GM19351 (cell line): ENCODE results near the gene SETBP1.

Experiments
- ATAC-seq: cut with Tn5 transposase; IDR thresholded peaks from one replicate; pipeline ENCODE4 v1.9.1; 2021; ENCODE audit warnings: mild to moderate bottlenecking, moderate library complexity; ENCODE audit not compliant: unreplicated experiment

SETBP1 gene

DNA sequence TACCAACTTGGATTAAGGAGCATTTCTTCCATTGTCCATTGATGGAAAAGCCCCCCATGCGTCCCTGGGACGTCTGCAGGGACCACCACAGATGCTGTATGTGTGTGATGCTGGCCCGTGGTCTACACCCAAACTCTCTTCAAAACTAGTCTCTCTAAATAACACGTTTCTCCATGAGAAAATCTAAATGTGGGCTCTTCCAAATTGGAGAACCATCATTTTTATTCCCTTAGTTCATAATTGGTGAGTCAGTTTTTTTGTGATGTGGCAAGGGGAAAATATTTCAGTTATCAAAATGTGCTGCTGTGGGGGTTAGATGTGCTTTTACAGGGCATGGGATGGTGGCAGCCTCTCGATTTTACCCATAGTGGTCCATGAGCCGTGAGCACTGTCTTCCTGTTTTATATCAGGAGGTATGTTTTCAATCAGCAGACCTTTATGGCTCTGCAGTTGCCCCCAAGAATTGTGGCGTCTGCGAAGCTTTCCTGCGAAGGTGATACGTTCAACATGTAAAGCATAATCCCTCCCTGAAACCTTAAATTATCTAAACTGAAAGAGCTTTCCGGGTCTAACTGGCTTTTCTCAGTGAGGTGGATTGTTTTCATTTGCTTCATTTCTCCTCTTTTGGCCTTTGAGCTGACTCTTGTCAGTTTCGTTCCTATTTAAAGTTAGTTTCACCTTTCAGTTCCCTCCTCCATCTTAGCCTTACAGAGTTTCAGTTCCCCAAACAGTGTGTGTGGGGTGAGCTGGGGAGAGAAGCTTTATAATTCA is 78.4 kb downstream of the SETBP1 start:
- ATAC-seq = peak; percentile 93

DNA sequence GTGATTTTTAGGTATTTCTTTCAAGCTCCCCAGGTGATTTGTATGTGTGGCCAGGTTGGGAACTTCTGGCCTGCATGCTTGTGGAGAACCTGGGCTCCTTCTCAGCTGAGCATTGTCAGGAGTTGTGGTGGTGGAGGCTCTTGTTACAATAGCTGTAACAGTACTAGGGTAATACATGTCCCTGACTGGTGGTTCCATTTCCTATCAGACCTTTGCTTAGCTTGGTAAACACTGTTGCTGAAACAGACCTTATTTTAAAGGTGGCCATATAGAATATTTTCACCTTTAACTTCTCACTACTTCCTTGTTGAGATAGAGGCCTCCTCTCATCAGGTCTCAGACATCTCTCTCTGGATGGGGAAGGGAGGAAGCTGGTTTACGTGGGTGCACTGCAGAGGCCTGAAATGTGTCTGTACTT is 79.2 kb downstream of the SETBP1 start:
- ATAC-seq = peak; percentile 53

DNA sequence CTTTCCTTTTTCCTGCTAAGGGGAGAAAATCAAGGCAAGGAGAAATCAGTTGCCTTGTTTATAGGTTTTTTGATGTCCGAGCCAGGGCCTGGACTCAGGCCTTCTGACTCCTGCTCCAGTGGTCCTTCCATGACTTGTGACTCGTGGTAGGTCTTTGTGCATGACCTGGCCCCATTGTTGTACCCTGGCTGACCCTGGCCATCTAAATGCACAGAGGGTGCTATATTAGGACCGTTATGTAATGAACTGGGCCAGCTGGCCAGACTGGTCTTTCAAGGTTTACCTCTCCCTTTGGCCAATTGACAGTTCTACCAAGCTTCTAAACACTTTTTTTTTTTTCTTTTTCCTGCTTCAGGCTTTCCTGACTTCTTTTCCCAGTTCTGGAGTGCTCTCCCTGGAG is 81.1 kb downstream of the SETBP1 start:
- no peak for ATAC-seq

DNA sequence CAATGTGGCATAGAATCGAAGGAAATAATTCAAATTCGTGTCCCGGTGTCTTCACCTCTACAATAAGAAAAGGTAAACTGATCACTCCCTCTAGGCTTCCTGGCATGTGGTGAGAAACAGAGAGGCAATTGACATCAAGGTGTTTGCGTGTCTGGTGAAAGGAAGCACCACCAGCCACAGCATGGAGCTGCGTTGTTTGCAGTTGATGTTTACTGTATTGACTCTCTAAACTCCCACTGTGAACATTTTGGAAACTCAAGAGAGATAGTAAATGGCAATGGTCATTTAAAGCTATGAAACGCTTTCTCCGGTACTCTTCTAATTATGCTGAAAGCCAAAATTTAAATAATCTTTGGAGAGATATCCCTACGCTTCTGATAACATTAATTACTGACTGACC is 82.6 kb downstream of the SETBP1 start:
- ATAC-seq = no peak

DNA sequence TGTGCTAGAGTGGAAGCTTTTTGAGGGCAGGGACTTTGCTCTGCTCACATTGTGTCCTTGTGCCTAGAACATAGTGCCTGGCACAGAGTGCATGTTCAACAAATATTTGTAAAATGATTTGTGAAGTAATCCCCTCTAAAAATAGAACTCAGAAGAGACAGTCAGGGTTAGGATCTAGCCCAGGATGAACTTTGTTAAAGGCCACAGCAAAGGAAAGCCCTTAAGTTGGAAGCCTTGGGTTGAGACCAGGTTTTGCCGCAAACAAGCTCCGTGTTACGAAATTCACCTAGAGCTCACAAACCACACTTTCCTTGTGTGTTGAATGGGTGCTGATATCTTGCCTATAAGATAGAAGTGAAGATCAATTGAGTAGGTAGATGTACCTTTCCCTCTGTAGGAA is 84.2 kb downstream of the SETBP1 start:
- no peak for ATAC-seq

DNA sequence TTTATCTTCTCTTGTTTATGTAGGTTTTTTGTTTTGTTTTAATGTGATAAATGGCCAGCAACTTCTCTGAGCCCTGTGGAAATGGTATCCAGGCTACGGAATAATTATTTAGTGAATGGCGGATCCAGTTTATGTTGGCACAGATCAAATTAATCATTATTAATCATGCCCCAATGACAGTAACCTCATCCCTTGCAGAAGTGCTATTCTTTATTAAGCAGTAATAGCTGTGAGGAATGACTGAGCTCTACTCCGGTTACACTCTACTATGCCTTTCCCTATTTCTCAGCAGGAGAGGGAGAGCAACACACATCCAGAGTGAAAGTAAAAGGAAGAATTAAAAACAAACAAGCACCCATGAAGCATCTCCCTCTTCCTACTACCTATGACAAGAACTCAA is 84.8 kb downstream of the SETBP1 start:
- no peak for ATAC-seq

DNA sequence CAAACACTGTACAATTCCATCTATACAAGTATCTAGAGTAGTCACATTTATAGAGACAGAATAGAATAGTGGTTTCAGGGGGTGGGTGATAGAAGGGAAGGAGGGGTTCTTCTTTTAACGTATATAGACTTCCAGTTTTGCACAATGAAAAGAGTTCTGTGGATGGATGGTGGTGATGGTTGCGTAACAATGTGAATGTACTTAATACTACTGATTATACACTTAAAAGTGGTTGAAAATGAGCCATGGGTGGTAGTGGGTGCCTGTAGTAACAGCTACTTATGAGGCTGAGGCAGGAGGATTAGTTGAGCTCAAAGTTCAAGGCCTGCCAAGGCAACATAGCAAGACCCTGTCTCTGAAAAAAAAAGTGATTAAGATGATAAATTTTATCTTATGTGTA is 85.8 kb downstream of the SETBP1 start:
- no peak for ATAC-seq

DNA sequence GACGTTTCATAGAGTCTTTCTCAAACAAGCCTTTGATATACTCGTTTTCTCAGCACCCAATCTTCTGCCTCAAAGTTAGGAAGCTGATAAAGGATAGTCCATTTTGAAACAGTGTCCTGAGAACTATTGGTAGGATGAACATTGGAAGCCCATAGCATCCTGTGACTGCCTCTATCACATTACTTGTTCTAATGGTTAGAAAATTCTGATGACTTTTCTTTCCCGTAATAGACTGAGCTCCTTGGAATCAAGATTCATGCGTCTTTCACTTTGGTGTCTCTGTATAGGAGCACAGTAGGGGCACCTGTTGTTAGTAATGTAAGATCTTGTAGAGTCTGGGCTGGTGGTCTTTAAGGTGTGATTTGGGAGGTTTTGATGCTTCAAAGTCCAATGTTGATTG is 87.1 kb downstream of the SETBP1 start:
- no peak for ATAC-seq

DNA sequence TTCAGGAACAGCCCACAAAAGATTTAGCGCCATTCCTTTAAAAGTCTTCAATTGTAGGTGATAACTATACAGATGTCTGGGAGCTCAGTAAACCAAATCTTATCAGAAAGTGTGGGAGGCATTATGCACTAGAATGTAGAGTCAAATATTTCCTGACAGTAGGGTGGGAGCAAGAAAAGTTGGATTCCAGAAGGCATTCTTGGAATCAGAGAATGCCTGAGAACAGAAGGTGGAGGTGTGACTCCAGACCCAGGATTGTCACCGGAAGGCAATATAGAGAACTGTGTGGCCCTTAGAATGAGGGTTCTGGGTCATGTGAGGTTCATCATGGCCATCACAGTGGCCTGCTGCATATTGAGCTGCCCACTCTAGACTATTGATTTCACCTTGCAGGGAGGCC is 90.0 kb downstream of the SETBP1 start:
- no peak for ATAC-seq

DNA sequence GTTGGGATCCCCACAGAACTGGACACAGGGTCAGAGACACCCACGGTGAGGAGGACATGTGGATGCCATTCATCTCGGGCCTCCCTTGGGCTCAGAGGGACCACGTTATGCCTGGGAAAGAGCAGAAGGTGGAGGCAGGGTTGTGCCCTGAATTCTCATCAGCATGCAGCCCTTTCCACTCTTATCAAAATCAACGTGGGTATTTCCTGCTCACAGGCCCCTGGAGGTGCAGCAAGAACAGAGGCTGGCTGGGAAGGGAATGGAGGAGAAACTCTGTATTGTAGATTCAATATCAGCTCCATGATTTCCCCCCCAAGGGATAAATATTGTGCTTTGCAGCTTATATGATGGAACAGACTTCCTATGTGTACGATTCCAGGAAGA is 90.9 kb downstream of the SETBP1 start:
- no peak for ATAC-seq

DNA sequence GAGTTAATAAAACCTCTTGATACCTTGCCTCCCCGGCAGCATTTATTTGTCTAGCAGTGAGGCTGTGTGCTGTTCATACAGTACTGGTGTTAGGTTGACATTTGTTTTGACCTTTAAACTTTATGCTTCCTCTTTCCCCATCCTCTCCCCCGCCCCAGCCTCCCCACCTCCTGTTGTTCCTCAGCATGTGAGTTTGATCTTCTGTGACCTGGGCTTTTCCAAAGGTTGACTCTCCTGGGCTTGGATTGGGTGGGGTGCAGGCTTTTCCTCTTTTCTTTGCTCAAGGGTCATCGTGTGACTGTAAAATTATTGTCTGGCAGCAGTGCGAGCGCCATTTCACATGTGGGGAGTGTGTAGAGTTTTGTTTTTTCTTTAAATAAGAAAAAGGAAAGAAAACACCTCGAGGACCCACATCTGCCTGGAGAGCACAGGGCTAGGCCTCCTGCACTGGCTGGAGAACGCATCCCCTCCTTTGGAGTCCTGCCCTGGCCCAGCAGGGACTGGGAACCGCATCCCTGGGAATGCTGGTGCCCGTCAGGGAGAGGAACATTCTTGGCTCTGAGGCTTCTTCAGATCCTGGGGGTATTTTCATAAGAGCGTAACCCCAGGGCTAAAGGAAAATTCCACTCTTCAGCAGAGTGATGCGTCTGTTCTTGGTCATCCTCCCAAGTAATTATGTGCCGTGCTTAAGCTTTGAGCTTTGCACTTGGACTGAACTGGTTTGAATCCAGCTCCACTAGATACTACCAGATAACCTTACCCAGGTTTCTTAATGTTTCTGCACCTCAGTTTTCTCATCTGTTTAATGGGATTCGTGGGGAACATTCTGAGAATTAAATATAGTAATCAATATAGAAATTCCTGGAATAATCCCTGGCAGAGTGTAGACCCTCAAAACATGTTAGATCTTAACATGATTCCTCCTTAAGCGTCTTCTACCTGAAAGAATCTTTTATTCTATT is 91.5 kb downstream of the SETBP1 start:
- ATAC-seq = no peak

DNA sequence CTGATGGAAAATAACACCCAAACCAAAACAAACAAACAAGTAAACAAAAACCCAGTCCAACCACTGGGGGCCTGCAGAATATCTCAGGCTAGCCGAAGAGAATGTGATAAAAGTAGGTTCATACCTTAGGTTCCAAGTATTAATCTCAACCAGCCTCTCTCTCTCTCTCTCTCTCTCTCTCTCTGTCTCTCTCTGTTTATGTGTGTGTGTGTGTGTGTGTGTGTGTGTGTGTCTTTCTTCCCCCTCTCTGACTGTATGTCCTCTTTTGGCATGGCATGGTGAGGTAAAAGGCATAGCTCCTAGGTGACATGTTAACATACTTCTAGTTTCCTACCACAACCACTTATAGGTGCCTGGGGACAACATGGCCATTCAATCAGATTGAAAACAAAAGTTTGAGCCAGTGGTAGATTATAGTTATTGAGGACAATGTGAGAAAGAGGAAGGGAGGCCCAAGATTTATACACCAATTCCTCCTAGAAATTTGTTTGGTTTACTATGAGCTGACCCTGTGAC is 93.0 kb downstream of the SETBP1 start:
- no peak for ATAC-seq

DNA sequence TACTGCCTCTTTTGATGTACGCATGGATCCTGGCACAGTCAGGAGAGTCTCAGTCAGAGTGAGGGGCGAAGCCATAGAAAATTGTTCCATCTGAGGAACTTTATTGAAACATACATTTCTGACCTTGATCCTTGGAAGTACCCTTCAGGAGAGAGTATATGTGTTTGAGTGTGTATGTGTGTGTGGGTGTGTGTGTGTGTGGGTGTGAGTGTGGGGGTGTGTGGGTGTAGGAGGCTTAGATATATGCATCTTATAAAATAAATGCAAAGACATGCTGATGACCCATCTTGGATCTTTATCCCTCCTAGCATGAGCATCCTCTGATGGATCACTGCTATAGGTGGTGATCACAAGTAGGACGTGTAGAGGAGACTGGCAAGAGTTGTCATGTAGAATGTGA is 93.5 kb downstream of the SETBP1 start:
- ATAC-seq = no peak

DNA sequence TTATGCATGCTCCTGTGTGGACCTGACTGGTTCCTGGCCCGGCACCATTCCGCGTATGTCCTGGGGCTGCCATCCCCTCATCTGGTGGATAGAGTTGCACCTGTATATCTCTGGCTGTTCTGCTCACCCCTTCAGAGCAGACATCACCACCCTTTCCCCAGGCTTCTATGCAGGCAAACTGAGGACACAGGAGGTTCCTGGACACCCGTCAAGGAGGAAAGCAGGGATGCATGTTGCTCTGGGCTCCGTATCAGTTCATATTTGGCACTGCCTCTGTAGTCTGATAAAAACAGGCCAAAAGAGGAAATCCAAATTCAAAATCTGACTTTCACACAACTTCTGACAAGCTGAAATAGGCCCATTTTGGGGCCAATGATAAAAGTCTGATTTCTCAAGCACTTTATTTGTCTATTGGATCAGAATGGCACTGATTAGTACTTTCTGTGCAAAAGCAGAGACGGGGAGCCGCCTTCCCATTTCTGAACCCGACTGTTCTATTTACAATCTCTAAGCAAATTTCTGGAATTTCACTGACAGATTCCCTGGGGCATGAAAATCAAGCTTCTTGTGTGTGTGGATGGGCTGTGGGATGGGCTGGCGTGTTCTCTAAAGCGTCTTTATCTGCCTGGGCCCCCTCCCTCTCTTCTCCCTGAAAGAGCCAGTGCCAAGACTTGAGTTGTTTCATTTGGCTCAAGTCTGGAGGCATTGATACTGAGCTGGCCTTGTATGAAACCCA is 96.9 kb downstream of the SETBP1 start:
- ATAC-seq = no peak

DNA sequence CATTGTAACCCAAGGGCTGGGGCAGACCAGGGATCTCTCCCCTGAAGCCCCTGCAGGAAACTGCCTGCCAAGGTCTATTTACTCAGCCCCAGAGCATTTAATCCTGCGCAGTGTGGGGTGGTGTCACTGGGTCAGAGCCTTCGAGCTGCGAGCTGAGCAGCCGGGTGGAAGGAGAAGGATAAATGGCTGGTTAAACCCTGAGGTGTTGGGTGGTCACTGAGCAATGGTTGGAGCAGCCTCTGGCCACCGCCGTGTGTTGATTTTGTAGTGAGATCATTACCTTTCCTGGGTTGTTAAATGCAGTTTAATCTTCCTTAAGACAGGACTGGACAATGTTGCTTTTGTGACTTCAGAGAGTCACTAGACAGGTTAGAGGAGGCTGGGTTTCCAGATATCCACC is 98.1 kb downstream of the SETBP1 start:
- no peak for ATAC-seq

DNA sequence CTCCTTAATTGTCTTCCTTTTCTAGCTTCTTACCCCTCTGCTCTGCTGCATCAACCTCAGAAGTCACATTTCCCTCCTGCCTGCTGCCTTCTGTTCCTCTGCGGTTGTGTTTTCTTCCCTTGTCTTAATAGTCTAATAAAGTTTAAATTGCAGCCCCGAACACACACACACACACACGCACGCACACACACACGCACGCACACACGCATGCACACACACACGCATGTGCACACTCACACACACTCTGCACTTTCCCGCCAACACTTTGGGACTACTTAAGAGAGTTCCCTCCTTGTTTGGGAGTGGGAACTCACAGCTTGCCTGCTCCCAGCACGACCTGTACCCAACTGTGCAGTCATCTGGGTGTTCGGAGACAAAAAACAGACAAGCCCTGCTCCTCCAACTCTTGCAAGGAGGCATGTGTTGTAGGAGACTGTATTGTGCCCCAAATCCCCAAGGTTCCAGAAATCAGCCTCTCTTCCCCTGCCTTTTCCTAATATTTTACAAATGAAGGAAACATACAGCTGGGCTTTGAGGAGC is 99.1 kb downstream of the SETBP1 start:
- no peak for ATAC-seq

DNA sequence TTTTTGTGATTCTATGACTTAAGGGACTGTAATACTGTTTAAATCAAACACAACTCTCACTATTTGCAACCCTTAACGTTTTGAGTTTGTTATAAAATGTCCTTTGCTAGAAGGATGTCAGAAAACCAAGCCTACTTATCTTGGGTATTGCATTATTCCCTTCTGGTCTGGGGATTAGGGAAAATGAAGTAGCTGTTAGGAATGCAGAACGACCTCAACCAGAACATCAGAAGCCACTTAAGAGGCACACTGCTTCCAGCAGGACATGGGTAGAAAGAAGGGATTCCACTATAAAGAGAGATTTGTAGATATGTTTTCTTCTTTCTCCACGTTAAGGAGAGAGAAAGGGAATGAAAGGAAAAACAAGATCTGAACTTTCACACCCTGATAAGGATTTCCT is 101.2 kb downstream of the SETBP1 start:
- no peak for ATAC-seq

DNA sequence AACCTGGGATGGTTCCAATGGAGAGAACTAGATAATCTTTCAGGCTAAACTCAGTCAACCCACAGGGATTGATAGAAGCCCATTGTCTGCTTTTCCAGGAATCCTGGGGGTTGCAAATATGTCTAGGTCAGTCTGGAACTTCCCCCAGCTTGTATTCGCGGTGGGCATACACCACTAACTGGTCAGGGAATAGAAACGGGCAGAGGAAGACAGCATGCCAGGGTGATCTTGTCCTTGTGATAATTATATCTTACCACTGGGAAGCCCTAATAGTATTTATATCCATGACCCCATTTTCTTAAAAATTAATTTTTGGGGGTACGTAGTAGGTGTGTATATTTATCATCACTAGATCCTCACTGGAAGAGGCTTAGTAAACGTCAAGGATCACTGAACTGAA is 101.9 kb downstream of the SETBP1 start:
- no peak for ATAC-seq

DNA sequence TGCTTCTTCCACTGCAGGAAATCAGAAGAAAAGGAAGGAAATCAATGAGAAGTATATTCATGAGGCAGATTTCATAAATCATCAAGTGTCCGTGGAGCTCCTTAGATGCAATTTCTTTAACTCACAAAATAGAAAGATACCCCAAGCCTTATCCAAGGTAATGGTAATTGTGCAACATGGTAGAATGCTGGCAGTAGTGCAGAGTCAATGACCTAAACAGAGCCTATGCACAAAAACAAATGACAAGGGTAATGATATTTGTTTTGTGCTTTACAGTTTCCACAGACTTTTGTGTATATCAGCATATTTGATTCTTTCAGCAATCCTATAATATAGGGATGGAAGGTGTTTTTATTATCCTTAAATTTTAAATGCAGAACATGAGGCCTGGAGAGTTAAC is 102.7 kb downstream of the SETBP1 start:
- ATAC-seq = no peak

DNA sequence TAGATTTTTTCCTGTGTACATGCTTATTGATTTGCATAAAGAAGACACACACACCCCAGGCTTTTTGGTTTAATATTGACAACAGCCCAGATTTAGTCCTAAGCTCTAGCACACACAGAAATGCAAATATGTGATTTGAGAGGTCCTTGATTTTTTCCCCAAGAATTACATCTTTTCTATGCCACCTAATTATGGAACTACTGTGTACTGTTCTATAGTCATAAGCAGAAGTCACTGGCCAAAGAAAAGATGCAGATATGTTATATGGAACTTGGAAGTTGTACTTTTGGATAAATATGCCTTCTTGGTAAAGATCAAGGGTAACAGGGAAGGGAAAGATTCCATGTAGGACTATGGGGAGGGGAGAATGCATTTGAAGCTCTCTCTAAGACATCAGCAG is 105.6 kb downstream of the SETBP1 start:
- ATAC-seq = peak; percentile 41

DNA sequence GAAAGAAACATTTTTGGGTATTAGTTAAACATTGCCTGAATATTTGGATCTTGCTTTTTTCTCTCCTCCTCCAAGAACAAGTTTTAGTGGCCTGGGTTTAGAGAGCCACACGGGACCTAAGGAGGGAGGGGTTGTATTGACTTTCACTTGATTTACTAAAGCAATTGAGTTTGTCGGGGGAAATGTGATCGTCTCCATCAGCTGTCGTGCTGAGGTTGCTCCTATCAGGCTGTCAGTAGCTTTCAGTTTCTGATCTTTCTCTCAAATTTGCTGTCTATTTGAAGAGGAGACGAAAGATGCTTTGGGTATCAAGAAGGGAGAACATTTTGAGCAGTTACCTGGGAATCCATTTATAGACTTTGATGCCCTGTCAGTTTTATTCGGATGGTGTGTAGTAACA is 106.0 kb downstream of the SETBP1 start:
- peak; percentile 85 for ATAC-seq
